WTC11 (cell line): ENCODE results near the gene IMPDH2. TPM values are rescaled to one million over a fixed set of nuclear protein-coding genes. Genes with fewer than 3 reads are reported as not detected.

ENCODE experiments used
- ATF1 ChIP-seq: sonication (generic); formaldehyde crosslinking; IDR thresholded peaks from 2 replicates; pipeline ENCODE4 v1.8.1; 2023; ENCODE audit warnings: mild to moderate bottlenecking, moderate library complexity, missing genetic modification reagents
- CTCF ChIP-seq: fragments of 200-600 bp; IDR thresholded peaks from 2 replicates; pipeline ENCODE4 v1.8.0; 2022; ENCODE audit warnings: antibody characterized with exemption
- E2F4 ChIP-seq: sonication (generic); formaldehyde crosslinking; IDR thresholded peaks from 2 replicates; pipeline ENCODE4 v1.8.1; 2022; ENCODE audit warnings: low read depth, mild to moderate bottlenecking, moderate library complexity, missing genetic modification reagents, borderline replicate concordance
- E2F5 ChIP-seq: sonication (generic); formaldehyde crosslinking; IDR thresholded peaks from 2 replicates; pipeline ENCODE4 v1.8.1; 2022; ENCODE audit warnings: mild to moderate bottlenecking, moderate library complexity, missing genetic modification reagents
- ELF4 ChIP-seq: sonication (generic); formaldehyde crosslinking; IDR thresholded peaks from 2 replicates; pipeline ENCODE4 v1.8.1; 2022; ENCODE audit warnings: low read depth, mild to moderate bottlenecking, moderate library complexity, missing genetic modification reagents
- ERG ChIP-seq: fragments of 250-450 bp; sonication (Bioruptor Pico); IDR thresholded peaks from 2 replicates; pipeline ENCODE4 v1.8.0; 2021; ENCODE audit warnings: mild to moderate bottlenecking
- ETV6 ChIP-seq: sonication (generic); formaldehyde crosslinking; IDR thresholded peaks from 2 replicates; pipeline ENCODE4 v1.8.1; 2022; ENCODE audit warnings: mild to moderate bottlenecking, missing genetic modification reagents
- FOXP1 ChIP-seq: sonication (generic); formaldehyde crosslinking; IDR thresholded peaks from 2 replicates; pipeline ENCODE4 v1.8.0; 2022; ENCODE audit warnings: missing genetic modification reagents, mild to moderate bottlenecking, moderate library complexity, borderline replicate concordance
- GRHL2 ChIP-seq: fragments of 250-450 bp; sonication (Bioruptor Pico); IDR thresholded peaks from 2 replicates; pipeline ENCODE4 v1.8.0; 2022; ENCODE audit warnings: mild to moderate bottlenecking, moderate library complexity; ENCODE audit not compliant: insufficient replicate concordance, severe bottlenecking
- GTF2I ChIP-seq: fragments of 250-450 bp; sonication (Bioruptor Pico); conservative IDR thresholded peaks from 2 replicates; pipeline ENCODE4 v1.4.0; 2021; ENCODE audit warnings: mild to moderate bottlenecking
- IRF1 ChIP-seq: sonication (generic); formaldehyde crosslinking; IDR thresholded peaks from 2 replicates; pipeline ENCODE4 v1.8.0; 2023; ENCODE audit warnings: missing genetic modification reagents
- KAT7 ChIP-seq: sonication (generic); formaldehyde crosslinking; IDR thresholded peaks from 2 replicates; pipeline ENCODE4 v1.8.1; 2023; ENCODE audit warnings: missing genetic modification reagents, mild to moderate bottlenecking, borderline replicate concordance
- MAX ChIP-seq: sonication (generic); formaldehyde crosslinking; IDR thresholded peaks from 2 replicates; pipeline ENCODE4 v1.8.0; 2022; ENCODE audit warnings: mild to moderate bottlenecking, missing genetic modification reagents
- NFATC4 ChIP-seq: fragments of 250-450 bp; sonication (Bioruptor Pico); IDR thresholded peaks from 2 replicates; pipeline ENCODE4 v1.9.0; 2021; ENCODE audit warnings: mild to moderate bottlenecking
- NFE2L1 ChIP-seq: sonication (generic); formaldehyde crosslinking; IDR thresholded peaks from 2 replicates; pipeline ENCODE4 v1.8.1; 2023; ENCODE audit warnings: missing genetic modification reagents
- NR3C1 ChIP-seq: sonication (generic); formaldehyde crosslinking; conservative IDR thresholded peaks from 2 replicates; pipeline ENCODE4 v1.8.1; 2023; ENCODE audit warnings: low read depth, mild to moderate bottlenecking, missing genetic modification reagents
- PREB ChIP-seq: sonication (generic); formaldehyde crosslinking; IDR thresholded peaks from 2 replicates; pipeline ENCODE4 v1.8.1; 2022; ENCODE audit warnings: mild to moderate bottlenecking, missing genetic modification reagents, moderate library complexity, borderline replicate concordance
- RELA ChIP-seq: sonication (generic); formaldehyde crosslinking; IDR thresholded peaks from 2 replicates; pipeline ENCODE4 v1.8.1; 2022; ENCODE audit warnings: missing genetic modification reagents, mild to moderate bottlenecking, borderline replicate concordance
- TEAD4 ChIP-seq: sonication (generic); formaldehyde crosslinking; IDR thresholded peaks from 2 replicates; pipeline ENCODE4 v1.8.0; 2022; ENCODE audit warnings: mild to moderate bottlenecking, missing genetic modification reagents
- USF1 ChIP-seq: sonication (generic); formaldehyde crosslinking; IDR thresholded peaks from 2 replicates; pipeline ENCODE4 v1.8.0; 2022; ENCODE audit warnings: mild to moderate bottlenecking, missing genetic modification reagents
- ZBTB43 ChIP-seq: sonication (generic); formaldehyde crosslinking; IDR thresholded peaks from 2 replicates; pipeline ENCODE4 v1.8.1; 2023; ENCODE audit warnings: mild to moderate bottlenecking, missing genetic modification reagents
- ZMAT4 ChIP-seq: fragments of 250-450 bp; sonication (Bioruptor Pico); IDR thresholded peaks from 2 replicates; pipeline ENCODE4 v1.9.0; 2021; ENCODE audit warnings: mild to moderate bottlenecking
- ZNF219 ChIP-seq: sonication (generic); formaldehyde crosslinking; IDR thresholded peaks from 2 replicates; pipeline ENCODE4 v1.8.0; 2023; ENCODE audit warnings: missing genetic modification reagents, mild to moderate bottlenecking, borderline replicate concordance
- ZNF232 ChIP-seq: sonication (generic); formaldehyde crosslinking; IDR thresholded peaks from 2 replicates; pipeline ENCODE4 v1.8.0; 2022; ENCODE audit warnings: mild to moderate bottlenecking, missing genetic modification reagents
- ZNF671 ChIP-seq: fragments of 250-450 bp; sonication (Bioruptor Pico); IDR thresholded peaks from 2 replicates; pipeline ENCODE4 v1.8.0; 2021; ENCODE audit warnings: mild to moderate bottlenecking
- total RNA-seq: library from RNA; stranded (reverse); gene quantifications from 3 replicates; pipeline ENCODE4 v1.2.3, GENCODE V29; 2021

The IMPDH2 gene
- total RNA-seq, 1 experiment from 2014 or later: 452 TPM

- TF ChIP-seq CTCF: 0 out of 2 replicates have a peak, but pooled peaks have one; percentile 37
- no peak for TF ChIP-seq E2F4 (CRISPR knock-in tag)
- TF ChIP-seq FOXP1 (CRISPR knock-in tag): peak; percentile 88; the same call in 1 of the 2 replicates
- TF ChIP-seq ETV6 (CRISPR knock-in tag): peak; percentile 46; the same call in 1 of the 2 replicates
- TF ChIP-seq PREB: no peak
- no peak for TF ChIP-seq ELF4
- peak; percentile 85; the same call in 1 of the 2 replicates for TF ChIP-seq ZNF232 (CRISPR knock-in tag)
- peak; percentile 84 for TF ChIP-seq MAX (CRISPR knock-in tag)
- TF ChIP-seq TEAD4 (CRISPR knock-in tag): no peak
- TF ChIP-seq NFATC4 (CRISPR knock-in tag): 0 out of 2 replicates have a peak, but pooled peaks have one; percentile 81
- peak; percentile 70; the same call in 1 of the 2 replicates for TF ChIP-seq ZNF671 (CRISPR knock-in tag)
- TF ChIP-seq IRF1 (CRISPR knock-in tag): peak; percentile 76; the same call in 1 of the 2 replicates
- TF ChIP-seq ZMAT4 (CRISPR knock-in tag): peak; percentile 83
- no peak for TF ChIP-seq ZNF219 (CRISPR knock-in tag)
- TF ChIP-seq ERG (CRISPR knock-in tag): 0 out of 2 replicates have a peak, but pooled peaks have one; percentile 27
- TF ChIP-seq KAT7: peak; percentile 84; the same call in 1 of the 2 replicates
- TF ChIP-seq NFE2L1 (CRISPR knock-in tag): no peak
- peak; percentile 98 for TF ChIP-seq USF1 (CRISPR knock-in tag)
- TF ChIP-seq NR3C1 (CRISPR knock-in tag): no peak
- TF ChIP-seq RELA: no peak
- TF ChIP-seq ATF1 (CRISPR knock-in tag): no peak
- peak; percentile 68 for TF ChIP-seq E2F5 (CRISPR knock-in tag)
- TF ChIP-seq GTF2I (CRISPR knock-in tag): no peak
- TF ChIP-seq GRHL2 (CRISPR knock-in tag): no peak
- no peak for TF ChIP-seq ZBTB43
Measured at GRCh38 chr3:49007068-49007770, 22.0 kb downstream of the IMPDH2 start, which contains the start of gene WDR6 (continued).
